ENCODE results near the gene CPA1. TPM values are rescaled to one million over a fixed set of nuclear protein-coding genes. Genes with fewer than 3 reads are reported as not detected.

CPA1 gene
- total RNA-seq, 5 donors from 2014 or later (not counting 1 experiment from before 2014, with no cell fraction given) = 15.8 to 22.5 (median 16.0) TPM; not detected in 2

DNA sequence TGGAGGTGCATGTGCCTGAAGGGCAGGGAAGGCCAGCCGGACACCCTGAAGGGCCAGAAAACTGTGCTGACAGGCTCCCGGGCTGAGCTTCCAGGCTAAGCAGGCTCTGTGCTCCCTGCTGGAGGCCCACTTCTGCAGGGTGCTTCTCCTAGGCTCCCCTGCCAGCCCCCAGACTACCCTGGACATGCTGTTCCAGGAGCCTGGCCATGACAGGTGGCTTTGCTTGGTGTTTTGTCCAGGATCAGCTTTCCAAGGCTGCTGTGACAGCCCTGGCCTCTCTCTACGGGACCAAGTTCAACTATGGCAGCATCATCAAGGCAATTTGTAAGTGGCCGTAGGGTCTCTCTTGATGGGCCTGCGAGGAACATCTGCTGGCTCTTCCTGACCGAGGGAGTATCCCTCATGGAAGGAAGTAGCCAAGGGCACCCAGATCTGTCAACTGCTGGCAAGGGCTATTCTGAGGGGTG lies 5.3 kb downstream of the CPA1 start:
- no peak for DNase-seq
- Mint-ChIP-seq H3K4me3 (no peak overlapping the region), H3K4me1 (no peaks in the 10 kb centered on the region), H3K27me3 (no peaks in the 10 kb centered on the region), H3K9me3 (no peaks in the 10 kb centered on the region), H3K36me3 (no peaks in the 10 kb centered on the region), H3K27ac (no peak overlapping the region)
- Histone ChIP-seq H3K4me3 (ENCODE audit: control insufficient read depth in 1 of 2, extremely low read depth in 1 of 2, low read length in 1 of 2) (no peak overlapping the region), H3K4me1 (ENCODE audit: control insufficient read depth in 1 of 2, extremely low read depth in 1 of 2, insufficient read depth in 2 of 2, low read length in 2 of 2) (no peaks in the 10 kb centered on the region), H3K36me3 (ENCODE audit: control insufficient read depth in 2 of 2, extremely low read depth in 1 of 2, insufficient read depth in 1 of 2, low read length in 1 of 2) (no peaks in the 10 kb centered on the region), H3K9me3 (no peaks in the 10 kb centered on the region), H3K27me3 (replicated peaks in 1 of 2; ENCODE audit: control insufficient read depth in 2 of 2, extremely low read depth in 1 of 2, insufficient read depth in 2 of 2, low read length in 1 of 2) (peaks cover 0 to 11% of the 10 kb centered on the region in 2 experiments), H3K27ac (ENCODE audit: low read length) (no peak overlapping the region)
- no peak for ATAC-seq (replicated peaks in 1 of 4)
- CTCF ChIA-PET = interaction anchor here in 1 of 2 donors (0.5 kb wide), 1 partner anchor 73 kb away, joined by 4 read pairs; no protein-coding TSS in a partner anchor
- 89% methylated on average over 6 of the region's 6 CpGs for WGBS (ENCODE audit: insufficient coverage)
- POLR2A ChIA-PET = no interaction called here

DNA sequence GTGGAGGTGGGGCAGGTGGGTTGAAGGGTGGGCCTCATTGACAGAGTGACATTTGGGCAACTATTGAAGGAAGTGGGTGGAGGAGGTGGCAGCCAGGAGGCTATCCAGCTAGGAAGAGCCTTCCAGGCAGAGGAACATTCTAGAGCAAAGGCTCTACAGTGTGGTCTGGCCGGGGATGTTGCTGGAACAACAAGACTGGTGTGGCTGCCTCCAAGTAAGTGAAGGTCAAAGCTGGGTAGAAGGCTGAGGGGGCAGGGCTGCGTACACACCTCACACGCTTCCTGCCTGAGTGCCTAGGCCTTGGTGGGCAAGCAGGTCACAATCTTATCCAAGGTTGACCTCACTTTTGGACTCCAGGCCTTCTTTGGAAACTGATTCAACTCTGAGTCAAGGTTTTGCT lies 6.6 kb downstream of the CPA1 start:
- Mint-ChIP-seq H3K27ac (no peak overlapping the region), H3K27me3 (no peaks in the 10 kb centered on the region), H3K4me3 (no peak overlapping the region), H3K36me3 (no peaks in the 10 kb centered on the region), H3K9me3 (no peaks in the 10 kb centered on the region), H3K4me1 (no peaks in the 10 kb centered on the region)
- Histone ChIP-seq H3K9me3 (no peaks in the 10 kb centered on the region), H3K4me3 (ENCODE audit: control insufficient read depth in 1 of 2, extremely low read depth in 1 of 2, low read length in 1 of 2) (no peak overlapping the region), H3K27ac (ENCODE audit: low read length) (no peak overlapping the region), H3K4me1 (ENCODE audit: control insufficient read depth in 1 of 2, extremely low read depth in 1 of 2, insufficient read depth in 2 of 2, low read length in 2 of 2) (no peaks in the 10 kb centered on the region), H3K36me3 (ENCODE audit: control insufficient read depth in 2 of 2, extremely low read depth in 1 of 2, insufficient read depth in 1 of 2, low read length in 1 of 2) (no peaks in the 10 kb centered on the region), H3K27me3 (replicated peaks in 1 of 2; ENCODE audit: control insufficient read depth in 2 of 2, extremely low read depth in 1 of 2, insufficient read depth in 2 of 2, low read length in 1 of 2) (peaks cover 0 to 11% of the 10 kb centered on the region in 2 experiments)
- WGBS (ENCODE audit: insufficient coverage) = 100% methylated on average over 2 of the region's 3 CpGs
- DNase-seq = no peak
- no peak for ATAC-seq (replicated peaks in 1 of 4)
- CTCF ChIA-PET = no interaction called here
- POLR2A ChIA-PET = no interaction called here

DNA sequence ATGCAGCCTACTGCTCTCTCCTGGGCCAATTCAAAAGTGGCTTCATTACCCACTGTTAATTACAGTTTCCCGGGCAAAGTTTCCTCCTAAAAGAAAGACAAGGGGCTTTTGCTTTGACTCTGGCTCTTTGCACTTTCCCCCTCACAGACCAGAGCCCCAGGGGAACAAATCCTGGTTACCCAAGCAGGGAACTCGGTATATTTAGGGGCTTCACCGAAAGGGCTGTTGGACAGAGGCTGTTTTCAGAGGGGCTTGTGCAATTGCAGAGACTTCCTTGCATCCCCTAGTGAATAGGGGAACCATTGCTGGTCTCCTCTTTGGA lies 7.0 kb downstream of the CPA1 start:
- H3K27ac Mint-ChIP-seq = no peak overlapping the region
- no peaks in the 10 kb centered on the region for H3K9me3 ChIP-seq
- no CpG with 5 or more reads among the region's 3 CpGs for WGBS (ENCODE audit: insufficient coverage)
- no peak overlapping the region for H3K4me3 ChIP-seq (ENCODE audit: control insufficient read depth in 1 of 2, extremely low read depth in 1 of 2, low read length in 1 of 2)
- no peaks in the 10 kb centered on the region for H3K36me3 Mint-ChIP-seq
- DNase-seq (no peak), ATAC-seq (replicated peaks in 1 of 4) (no peak)
- H3K27me3 Mint-ChIP-seq = no peaks in the 10 kb centered on the region
- H3K27me3 ChIP-seq (replicated peaks in 1 of 2; ENCODE audit: control insufficient read depth in 2 of 2, extremely low read depth in 1 of 2, insufficient read depth in 2 of 2, low read length in 1 of 2) = peaks cover 0 to 11% of the 10 kb centered on the region in 2 experiments
- no peak overlapping the region for H3K4me3 Mint-ChIP-seq
- H3K4me1 ChIP-seq (ENCODE audit: control insufficient read depth in 1 of 2, extremely low read depth in 1 of 2, insufficient read depth in 2 of 2, low read length in 2 of 2) = no peaks in the 10 kb centered on the region
- no peaks in the 10 kb centered on the region for H3K36me3 ChIP-seq (ENCODE audit: control insufficient read depth in 2 of 2, extremely low read depth in 1 of 2, insufficient read depth in 1 of 2, low read length in 1 of 2)
- H3K4me1 Mint-ChIP-seq = no peaks in the 10 kb centered on the region
- ChIA-PET POLR2A (no interaction called here), CTCF (no interaction called here)
- H3K9me3 Mint-ChIP-seq = no peaks in the 10 kb centered on the region
- no peak overlapping the region for H3K27ac ChIP-seq (ENCODE audit: low read length)

DNA sequence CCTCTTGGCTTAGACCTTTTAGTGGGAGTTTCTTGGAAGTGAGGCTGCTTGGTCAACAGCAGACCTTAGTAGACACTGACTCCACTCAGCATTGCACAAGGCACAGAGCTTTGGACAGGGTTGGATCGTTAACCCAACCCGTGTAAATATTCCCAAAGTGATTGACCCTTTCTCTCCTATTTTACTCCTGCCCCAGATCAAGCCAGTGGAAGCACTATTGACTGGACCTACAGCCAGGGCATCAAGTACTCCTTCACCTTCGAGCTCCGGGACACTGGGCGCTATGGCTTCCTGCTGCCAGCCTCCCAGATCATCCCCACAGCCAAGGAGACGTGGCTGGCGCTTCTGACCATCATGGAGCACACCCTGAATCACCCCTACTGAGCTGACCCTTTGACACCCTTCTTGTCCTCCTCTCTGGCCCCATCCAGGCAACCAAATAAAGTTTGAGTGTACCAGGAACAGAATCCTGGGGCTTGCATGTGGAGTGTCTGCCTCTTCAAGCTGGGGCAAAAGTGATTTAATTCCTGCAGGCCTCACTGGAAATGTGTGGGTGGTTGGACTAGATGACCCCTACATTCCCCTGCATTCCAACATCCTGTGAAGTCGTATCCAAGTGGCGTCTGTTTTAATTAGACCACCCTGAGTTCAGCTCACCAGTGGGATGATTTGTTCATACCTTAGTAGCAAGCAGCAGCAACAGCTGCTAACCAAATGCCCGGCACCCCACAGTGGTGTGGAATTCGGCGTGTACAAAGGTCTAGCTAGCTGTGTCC lies 7.5 kb downstream of the CPA1 start:
- no peaks in the 10 kb centered on the region for H3K9me3 Mint-ChIP-seq
- WGBS (ENCODE audit: insufficient coverage) = 98% methylated on average over 8 of the region's 12 CpGs

DNA sequence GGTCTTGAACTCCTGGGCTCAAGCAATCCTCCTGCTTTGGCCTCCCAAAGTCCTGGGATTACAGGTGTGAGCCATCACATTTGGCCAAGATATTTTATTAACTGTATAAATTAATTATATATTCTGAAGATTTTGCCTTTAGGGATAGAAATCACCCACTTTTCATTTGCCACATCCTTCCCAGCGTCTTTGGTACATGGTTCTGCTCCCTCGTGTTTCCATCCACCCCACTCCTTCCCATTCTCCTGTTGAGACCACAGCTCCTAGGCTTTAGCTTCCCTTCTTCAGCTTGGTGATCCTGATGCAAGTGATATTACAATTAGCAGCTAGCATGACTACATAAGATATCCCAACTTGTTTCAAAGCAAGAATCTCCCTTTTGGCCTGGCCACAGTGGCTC lies 8.4 kb downstream of the CPA1 start:
- Histone ChIP-seq H3K4me1 (ENCODE audit: control insufficient read depth in 1 of 2, extremely low read depth in 1 of 2, insufficient read depth in 2 of 2, low read length in 2 of 2) (peaks cover 0 to under 1% of the 10 kb centered on the region in 2 experiments), H3K27me3 (replicated peaks in 1 of 2; ENCODE audit: control insufficient read depth in 2 of 2, extremely low read depth in 1 of 2, insufficient read depth in 2 of 2, low read length in 1 of 2) (peaks cover 0 to 11% of the 10 kb centered on the region in 2 experiments), H3K27ac (ENCODE audit: low read length) (no peak overlapping the region), H3K36me3 (ENCODE audit: control insufficient read depth in 2 of 2, extremely low read depth in 1 of 2, insufficient read depth in 1 of 2, low read length in 1 of 2) (no peaks in the 10 kb centered on the region), H3K9me3 (no peaks in the 10 kb centered on the region), H3K4me3 (ENCODE audit: control insufficient read depth in 1 of 2, extremely low read depth in 1 of 2, low read length in 1 of 2) (no peak overlapping the region)
- 78% methylated on average over 2 of the region's 2 CpGs for WGBS (ENCODE audit: insufficient coverage)
- no peaks in the 10 kb centered on the region for H3K9me3 Mint-ChIP-seq
- peaks cover 3 to 7% (median 7%) of the 10 kb centered on the region in 3 donors for H3K4me1 Mint-ChIP-seq
- no peak overlapping the region for H3K27ac Mint-ChIP-seq
- CTCF ChIA-PET = no interaction called here
- no peaks in the 10 kb centered on the region for H3K36me3 Mint-ChIP-seq
- no peaks in the 10 kb centered on the region for H3K27me3 Mint-ChIP-seq
- POLR2A ChIA-PET = no interaction called here
- DNase-seq = no peak
- no peak for ATAC-seq (replicated peaks in 1 of 4)
- H3K4me3 Mint-ChIP-seq = no peak overlapping the region

More for the DNA sequence above, 7.5 kb downstream of the CPA1 start:
- ATAC-seq (replicated peaks in 1 of 4) (no peak), DNase-seq (no peak)
- H3K4me1 ChIP-seq (ENCODE audit: control insufficient read depth in 1 of 2, extremely low read depth in 1 of 2, insufficient read depth in 2 of 2, low read length in 2 of 2) = no peaks in the 10 kb centered on the region
- H3K36me3 ChIP-seq (ENCODE audit: control insufficient read depth in 2 of 2, extremely low read depth in 1 of 2, insufficient read depth in 1 of 2, low read length in 1 of 2) = no peaks in the 10 kb centered on the region
- POLR2A ChIA-PET = no interaction called here
- H3K27me3 ChIP-seq (replicated peaks in 1 of 2; ENCODE audit: control insufficient read depth in 2 of 2, extremely low read depth in 1 of 2, insufficient read depth in 2 of 2, low read length in 1 of 2) = peaks cover 0 to 11% of the 10 kb centered on the region in 2 experiments
- no peak overlapping the region for H3K4me3 ChIP-seq (ENCODE audit: control insufficient read depth in 1 of 2, extremely low read depth in 1 of 2, low read length in 1 of 2)
- Mint-ChIP-seq H3K27me3 (no peaks in the 10 kb centered on the region), H3K4me1 (no peaks in the 10 kb centered on the region), H3K27ac (no peak overlapping the region), H3K36me3 (no peaks in the 10 kb centered on the region), H3K4me3 (no peak overlapping the region)
- no peaks in the 10 kb centered on the region for H3K9me3 ChIP-seq
- CTCF ChIA-PET = no interaction called here
- H3K27ac ChIP-seq (ENCODE audit: low read length) = no peak overlapping the region

DNA sequence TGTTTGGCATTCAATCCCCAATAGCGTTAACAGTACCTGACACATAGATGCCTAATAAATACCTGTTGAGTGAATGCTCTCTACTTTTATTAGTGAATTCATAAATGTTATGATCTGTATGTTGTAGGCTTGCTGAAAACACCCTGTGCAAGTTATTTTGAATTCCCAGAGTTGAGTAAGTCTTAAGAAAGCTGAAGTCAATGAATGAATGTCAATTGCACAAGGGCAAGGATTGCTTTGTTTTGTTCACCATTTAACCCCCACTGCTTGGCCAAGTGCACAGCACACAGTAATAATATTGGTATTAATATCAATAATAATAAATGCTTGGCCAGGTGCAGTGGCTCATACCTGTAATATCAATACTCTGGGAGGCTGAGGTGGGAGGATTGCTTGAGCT lies 10.2 kb downstream of the CPA1 start:
- no peak overlapping the region for H3K27ac Mint-ChIP-seq
- Histone ChIP-seq H3K27ac (ENCODE audit: low read length) (no peak overlapping the region), H3K4me3 (ENCODE audit: control insufficient read depth in 1 of 2, extremely low read depth in 1 of 2, low read length in 1 of 2) (no peak overlapping the region), H3K9me3 (no peaks in the 10 kb centered on the region), H3K27me3 (replicated peaks in 1 of 2; ENCODE audit: control insufficient read depth in 2 of 2, extremely low read depth in 1 of 2, insufficient read depth in 2 of 2, low read length in 1 of 2) (peaks cover 0 to 3% of the 10 kb centered on the region in 2 experiments), H3K36me3 (ENCODE audit: control insufficient read depth in 2 of 2, extremely low read depth in 1 of 2, insufficient read depth in 1 of 2, low read length in 1 of 2) (no peaks in the 10 kb centered on the region), H3K4me1 (ENCODE audit: control insufficient read depth in 1 of 2, extremely low read depth in 1 of 2, insufficient read depth in 2 of 2, low read length in 2 of 2) (peaks cover 11 to 15% of the 10 kb centered on the region in 2 experiments)
- POLR2A ChIA-PET = no interaction called here
- DNase-seq (no peak), ATAC-seq (replicated peaks in 1 of 4) (no peak)
- no CpG with 5 or more reads among the region's 1 CpG for WGBS (ENCODE audit: insufficient coverage)
- no peaks in the 10 kb centered on the region for H3K9me3 Mint-ChIP-seq
- H3K4me3 Mint-ChIP-seq = no peak overlapping the region
- H3K27me3 Mint-ChIP-seq = no peaks in the 10 kb centered on the region
- peaks cover 20 to 23% (median 23%) of the 10 kb centered on the region in 3 donors for H3K4me1 Mint-ChIP-seq
- CTCF ChIA-PET = interaction anchor here in 1 of 2 donors (0.6 kb wide), 1 partner anchor 29 kb away, joined by 3 read pairs; no protein-coding TSS in a partner anchor
- H3K36me3 Mint-ChIP-seq = no peaks in the 10 kb centered on the region

All from T-cell (primary cell).